ENCODE measurements around the gene PRKCA. TPM values are rescaled to one million over a fixed set of nuclear protein-coding genes. Genes with fewer than 3 reads are reported as not detected.

Gene PRKCA
- total and polyA plus RNA-seq, 2 of the 13 experiments (the other 11 are each of a cell fraction or from before 2014, with no cell fraction given), result 18.5 to 21.5 TPM

- peak in 1 of 2 experiments; percentile 70; a peak in 2 of 4 replicates for TF ChIP-seq HMGXB4 (CRISPR knock-in tag; IDR thresholded peaks at IDR 0.05; ENCODE audit: borderline replicate concordance in 1 of 2, low read depth in 1 of 2)
- no peak for TF ChIP-seq RBFOX2 (IDR thresholded peaks at IDR 0.05; ENCODE audit: low read depth, low read length)
- no peak for TF ChIP-seq ZNF562 (CRISPR knock-in tag; IDR thresholded peaks at IDR 0.05; ENCODE audit: borderline replicate concordance)
- peak; percentile 99 for TF ChIP-seq SMC3 (IDR thresholded peaks at IDR 0.05; ENCODE audit: low read length)
- peak; percentile 59; the same call in 1 of the 2 replicates for TF ChIP-seq ZNF335 (CRISPR knock-in tag; IDR thresholded peaks at IDR 0.05)
- no peak for TF ChIP-seq ZBED4 (CRISPR knock-in tag; IDR thresholded peaks at IDR 0.05; ENCODE audit: borderline replicate concordance)
- TF ChIP-seq FIP1L1 (IDR thresholded peaks at IDR 0.05; ENCODE audit: borderline replicate concordance, insufficient read depth, low read depth, low read length), result no peak
- TF ChIP-seq UBTF (CRISPR knock-in tag; IDR thresholded peaks at IDR 0.05), result no peak
- TF ChIP-seq HMG20B (CRISPR knock-in tag; conservative IDR thresholded peaks at IDR 0.05), result no peak
- TF ChIP-seq YEATS2 (CRISPR knock-in tag; IDR thresholded peaks at IDR 0.05; ENCODE audit: borderline replicate concordance), result 0 out of 2 replicates have a peak, but pooled peaks have one; percentile 33
- TF ChIP-seq ZNF749 (CRISPR knock-in tag; IDR thresholded peaks at IDR 0.05; ENCODE audit: borderline replicate concordance), result no peak
- TF ChIP-seq ZBTB25 (CRISPR knock-in tag; IDR thresholded peaks at IDR 0.05), result peak; percentile 20; the same call in 1 of the 2 replicates
- 0 out of 2 replicates have a peak, but pooled peaks have one; percentile 67 for TF ChIP-seq TSC22D2 (CRISPR knock-in tag; IDR thresholded peaks at IDR 0.05; ENCODE audit: borderline replicate concordance)
- TF ChIP-seq FOXA1 (IDR thresholded peaks at IDR 0.05), result no peak
- peak; percentile 53 for TF ChIP-seq FOXA1 (CRISPR knock-in tag; IDR thresholded peaks at IDR 0.05)
- no peak for TF ChIP-seq ATM (IDR thresholded peaks at IDR 0.05; ENCODE audit: borderline replicate concordance)
These were observed 47.3 kb upstream of the PRKCA start (continued) for GRCh38 chr17:66255112-66255511.

Data from HepG2 (cell line).